SIG-M5 treated with dmso at 0.1 percent for 504 hours (cell line): ENCODE results near the gene CTSL.

Experiments used
- DNase-seq: peaks from one replicate; lab custom pipeline; 2025; ENCODE audit not compliant: unreplicated experiment; lab: John Stamatoyannopoulos, UW

Gene CTSL

GRCh38 chr9:87725900-87726709, at the start of gene CTSL:
Gene CTSL, plus strand, starts transcription at chr9:87726119. Its CDS starts 1,485 bp downstream, at chr9:87727604.
- DNase-seq = peak; percentile 36

GRCh38 chr9:87676976-87677775, 48.7 kb upstream of the CTSL start:
- DNase-seq = no peak

- DNase-seq = no peak
These were observed 47.9 kb upstream of the CTSL start for GRCh38 chr9:87677776-87678587.

- DNase-seq = peak; percentile 46
These were observed 47.1 kb upstream of the CTSL start for GRCh38 chr9:87678650-87679355.

- DNase-seq = no peak
These were observed 44.5 kb upstream of the CTSL start for GRCh38 chr9:87681271-87682061.

GRCh38 chr9:87682085-87682484, 43.8 kb upstream of the CTSL start:
- DNase-seq = no peak

- DNase-seq = no peak
These were observed 43.3 kb upstream of the CTSL start for GRCh38 chr9:87682618-87683017.

GRCh38 chr9:87683751-87684626, 41.9 kb upstream of the CTSL start:
- no peak for DNase-seq

GRCh38 chr9:87684627-87685219, 41.2 kb upstream of the CTSL start:
- peak; percentile 19 for DNase-seq

- DNase-seq = no peak
These were observed 40.5 kb upstream of the CTSL start for GRCh38 chr9:87685441-87685840.

GRCh38 chr9:87685871-87686519, 39.9 kb upstream of the CTSL start:
- no peak for DNase-seq

- no peak for DNase-seq
These were observed 39.3 kb upstream of the CTSL start for GRCh38 chr9:87686520-87687090.

- no peak for DNase-seq
These were observed 38.7 kb upstream of the CTSL start for GRCh38 chr9:87687207-87687606.

- DNase-seq = no peak
These were observed 31.6 kb upstream of the CTSL start for GRCh38 chr9:87694236-87694755.

GRCh38 chr9:87695523-87695922, 30.4 kb upstream of the CTSL start:
- DNase-seq = no peak

GRCh38 chr9:87696641-87697040, 29.3 kb upstream of the CTSL start:
- no peak for DNase-seq

- DNase-seq = no peak
These were observed 27.7 kb upstream of the CTSL start for GRCh38 chr9:87698069-87698809.
